Measurements from ENCODE around the gene CDK5RAP2.
A peak's percentile ranks its signal among the peaks of the same experiment; 100 is the strongest.

Gene CDK5RAP2

DNA sequence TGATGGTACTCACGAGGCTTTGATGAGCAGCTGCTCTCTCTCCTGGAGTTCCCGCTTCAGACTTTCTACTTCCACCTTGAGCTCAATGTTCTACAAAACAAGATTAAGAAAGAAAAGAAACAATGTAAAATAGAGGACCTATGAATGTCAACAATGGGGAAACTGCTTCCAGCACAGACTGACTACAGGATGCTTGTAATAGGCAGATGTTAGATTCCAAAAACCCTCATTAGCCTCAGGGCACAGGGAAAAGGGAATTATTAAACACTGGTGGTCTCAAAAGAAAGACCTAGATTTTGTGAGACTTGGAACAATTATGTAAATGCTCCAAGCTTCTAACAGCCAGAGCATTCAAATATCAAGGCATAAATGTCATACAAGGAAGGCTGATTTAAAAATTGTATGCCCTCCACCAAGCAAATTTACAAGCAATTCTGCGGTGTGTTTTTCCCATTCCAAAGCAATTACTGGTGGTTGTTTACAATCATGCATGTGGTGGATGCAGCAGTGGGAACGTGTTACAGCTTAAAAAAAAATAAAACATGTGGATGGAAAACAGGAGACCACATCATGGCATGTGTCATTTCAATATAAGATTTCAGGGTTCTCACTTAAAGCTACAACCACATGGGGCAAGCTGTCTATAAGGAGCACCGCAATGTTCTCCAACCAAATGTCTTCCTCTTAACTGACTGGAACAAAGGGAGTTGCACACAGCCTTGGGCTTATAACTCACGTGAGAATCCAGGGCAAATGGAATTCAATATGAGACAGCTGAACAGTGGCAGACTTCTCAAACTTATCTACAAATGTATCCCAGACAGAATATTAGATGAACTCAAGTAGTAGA lies 34.0 kb downstream of the CDK5RAP2 start:
- Mint-ChIP-seq H3K27me3 (ENCODE audit: low read depth) (no peaks in the 10 kb centered on the region), H3K9me3 (no peaks in the 10 kb centered on the region), H3K27ac (peak overlapping the region in 1 of 3 experiments; percentile 37), H3K36me3 (ENCODE audit: low read depth) (peaks cover 70% of the 10 kb centered on the region), H3K4me3 (no peak overlapping the region), H3K4me1 (no peaks in the 10 kb centered on the region)
- TF ChIP-seq, protein P1, sequence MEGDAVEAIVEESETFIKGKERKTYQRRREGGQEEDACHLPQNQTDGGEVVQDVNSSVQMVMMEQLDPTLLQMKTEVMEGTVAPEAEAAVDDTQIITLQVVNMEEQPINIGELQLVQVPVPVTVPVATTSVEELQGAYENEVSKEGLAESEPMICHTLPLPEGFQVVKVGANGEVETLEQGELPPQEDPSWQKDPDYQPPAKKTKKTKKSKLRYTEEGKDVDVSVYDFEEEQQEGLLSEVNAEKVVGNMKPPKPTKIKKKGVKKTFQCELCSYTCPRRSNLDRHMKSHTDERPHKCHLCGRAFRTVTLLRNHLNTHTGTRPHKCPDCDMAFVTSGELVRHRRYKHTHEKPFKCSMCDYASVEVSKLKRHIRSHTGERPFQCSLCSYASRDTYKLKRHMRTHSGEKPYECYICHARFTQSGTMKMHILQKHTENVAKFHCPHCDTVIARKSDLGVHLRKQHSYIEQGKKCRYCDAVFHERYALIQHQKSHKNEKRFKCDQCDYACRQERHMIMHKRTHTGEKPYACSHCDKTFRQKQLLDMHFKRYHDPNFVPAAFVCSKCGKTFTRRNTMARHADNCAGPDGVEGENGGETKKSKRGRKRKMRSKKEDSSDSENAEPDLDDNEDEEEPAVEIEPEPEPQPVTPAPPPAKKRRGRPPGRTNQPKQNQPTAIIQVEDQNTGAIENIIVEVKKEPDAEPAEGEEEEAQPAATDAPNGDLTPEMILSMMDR (IDR thresholded peaks at IDR 0.05; ENCODE audit: unreplicated experiment in 3 of 3), result no peak

DNA sequence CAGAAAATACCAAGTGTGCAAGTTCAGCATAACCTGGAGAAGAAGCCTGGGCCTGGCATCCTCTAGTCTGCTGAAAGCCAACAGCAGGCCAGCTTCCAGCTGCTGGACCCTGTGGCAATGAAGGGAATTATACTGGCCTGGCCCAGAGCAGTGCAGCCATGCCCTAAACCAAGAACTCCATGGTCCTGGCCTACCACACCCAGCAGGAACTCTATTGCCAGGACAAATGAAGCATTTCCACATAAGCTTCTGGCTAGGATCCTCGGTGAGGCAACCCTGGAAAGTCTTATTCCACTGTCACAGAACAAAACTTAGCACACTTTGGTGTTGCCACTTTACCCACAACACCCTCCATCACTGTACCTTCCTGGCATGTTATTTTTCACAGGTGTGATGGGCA lies 35.5 kb downstream of the CDK5RAP2 start:
- TF ChIP-seq, protein P1 (IDR thresholded peaks at IDR 0.05; ENCODE audit: unreplicated experiment in 3 of 3), result no peak
- peak overlapping the region in 1 of 3 experiments; percentile 50 for H3K27ac Mint-ChIP-seq

DNA sequence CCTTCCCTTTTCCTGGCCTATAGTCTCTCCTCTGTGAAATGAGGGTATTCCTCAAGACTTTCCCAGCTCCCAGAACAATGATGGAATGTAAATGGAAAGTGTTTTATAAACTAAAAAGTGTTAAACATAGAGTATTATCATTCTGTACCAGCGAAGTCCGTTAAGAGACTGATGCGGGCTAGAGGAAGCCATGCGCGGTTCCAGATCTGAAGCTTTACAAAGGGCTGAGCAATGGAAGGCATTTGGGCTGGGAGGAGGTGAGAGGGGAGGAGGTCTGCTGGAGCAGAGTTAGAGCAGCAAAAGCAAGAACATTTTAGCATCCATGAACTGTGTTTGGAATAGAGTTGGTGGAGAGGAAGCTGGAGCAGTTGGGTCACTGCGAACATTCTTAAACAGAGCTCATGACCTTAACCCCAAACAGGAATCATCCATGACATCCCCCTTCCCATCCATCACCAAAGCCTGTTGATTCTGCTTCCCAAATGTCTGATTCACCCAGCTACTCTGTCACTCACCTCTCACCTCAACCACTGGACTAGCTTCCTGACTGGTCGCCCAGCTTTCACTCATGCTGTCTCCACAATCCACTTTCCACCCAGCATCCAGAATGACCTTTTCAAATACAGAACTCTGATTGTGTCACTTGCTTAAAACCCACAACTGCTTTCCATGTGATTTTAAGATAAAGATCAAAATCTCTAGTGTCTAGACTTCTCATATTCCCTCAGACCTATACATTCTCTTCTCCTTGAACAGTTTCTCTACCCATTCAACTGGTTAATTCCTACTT lies 37.1 kb downstream of the CDK5RAP2 start:
- Mint-ChIP-seq H3K4me3 (no peak overlapping the region), H3K36me3 (ENCODE audit: low read depth) (peaks cover 62% of the 10 kb centered on the region), H3K27me3 (ENCODE audit: low read depth) (no peaks in the 10 kb centered on the region), H3K27ac (no peak overlapping the region), H3K4me1 (no peaks in the 10 kb centered on the region), H3K9me3 (no peaks in the 10 kb centered on the region)
- TF ChIP-seq, protein P1 (IDR thresholded peaks at IDR 0.05; ENCODE audit: unreplicated experiment in 3 of 3), result no peak

More for the DNA sequence above, 35.5 kb downstream of the CDK5RAP2 start:
- Mint-ChIP-seq H3K36me3 (ENCODE audit: low read depth) (peaks cover 69% of the 10 kb centered on the region), H3K27me3 (ENCODE audit: low read depth) (no peaks in the 10 kb centered on the region), H3K4me1 (no peaks in the 10 kb centered on the region), H3K4me3 (no peak overlapping the region), H3K9me3 (no peaks in the 10 kb centered on the region)

DNA sequence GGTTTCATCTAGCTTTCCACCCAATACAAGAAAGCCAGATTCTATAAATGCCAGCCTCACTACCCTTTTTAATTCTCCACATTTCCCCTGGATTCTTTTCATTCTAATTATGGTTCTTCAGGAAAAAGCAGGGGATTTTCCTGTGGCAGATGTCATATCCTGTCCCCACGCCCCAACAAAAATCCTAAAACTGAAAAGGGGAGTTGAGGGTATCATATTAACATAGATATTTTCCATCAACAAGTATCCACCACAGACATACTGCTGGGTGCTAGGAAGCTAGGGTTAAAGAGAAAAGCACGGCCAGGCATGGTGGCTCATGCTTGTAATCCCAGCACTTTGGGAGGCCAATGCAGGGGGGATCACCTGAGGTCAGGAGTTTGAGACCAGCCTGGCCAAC lies 38.0 kb downstream of the CDK5RAP2 start:
- Mint-ChIP-seq H3K4me3 (no peak overlapping the region), H3K4me1 (no peaks in the 10 kb centered on the region), H3K9me3 (no peaks in the 10 kb centered on the region), H3K27me3 (ENCODE audit: low read depth) (no peaks in the 10 kb centered on the region), H3K27ac (no peak overlapping the region), H3K36me3 (ENCODE audit: low read depth) (peaks cover 63% of the 10 kb centered on the region)
- TF ChIP-seq, protein P1 (IDR thresholded peaks at IDR 0.05; ENCODE audit: unreplicated experiment in 3 of 3), result no peak

DNA sequence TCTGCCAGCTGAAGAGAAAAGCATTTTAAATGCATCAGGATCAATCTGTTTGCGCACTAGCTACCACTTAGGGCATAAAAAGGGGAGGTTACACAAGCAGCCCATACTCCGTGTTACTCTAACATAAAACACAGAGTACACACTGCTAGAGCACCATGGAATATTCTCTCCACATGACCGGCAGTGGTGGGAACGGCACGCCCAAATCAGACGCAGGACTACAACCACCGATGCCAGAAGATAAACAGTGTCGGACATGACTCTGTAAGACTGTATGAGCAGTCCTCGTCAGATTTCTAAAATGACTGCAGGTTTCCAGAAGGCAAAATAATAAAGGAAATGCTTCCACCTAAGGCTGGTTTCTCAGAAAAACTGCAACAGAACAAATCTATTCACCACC lies 40.0 kb downstream of the CDK5RAP2 start:
- no peaks in the 10 kb centered on the region for H3K4me1 Mint-ChIP-seq
- H3K36me3 Mint-ChIP-seq (ENCODE audit: low read depth), result peaks cover 64% of the 10 kb centered on the region
- TF ChIP-seq, protein P1 (IDR thresholded peaks at IDR 0.05; ENCODE audit: unreplicated experiment in 3 of 3), result no peak
- no peaks in the 10 kb centered on the region for H3K9me3 Mint-ChIP-seq
- no peaks in the 10 kb centered on the region for H3K27me3 Mint-ChIP-seq (ENCODE audit: low read depth)
- H3K4me3 Mint-ChIP-seq, result no peak overlapping the region
- H3K27ac Mint-ChIP-seq, result no peak overlapping the region

Measured in nephron (organoid).